Myocyte (in vitro differentiated cells): ENCODE measurements around the gene CBFA2T3. TPM values are rescaled to one million over a fixed set of nuclear protein-coding genes. Genes with fewer than 3 reads are reported as not detected.
A peak's percentile ranks its signal among the peaks of the same experiment; 100 is the strongest.

Experiments used
- DNase-seq: peaks from one replicate; pipeline ENCODE4 v3.0.0-alpha.2; 2012; ENCODE audit warnings: low read depth
- total RNA-seq: library from RNA; depleted of rRNA; stranded (reverse); fragments of >200 nt; gene quantifications from 2 replicates; pipeline ENCODE4 v1.2.3, GENCODE V29; 2014

CBFA2T3 gene
- total RNA-seq, 1 donor from 2014 or later = 0.72 TPM

DNA sequence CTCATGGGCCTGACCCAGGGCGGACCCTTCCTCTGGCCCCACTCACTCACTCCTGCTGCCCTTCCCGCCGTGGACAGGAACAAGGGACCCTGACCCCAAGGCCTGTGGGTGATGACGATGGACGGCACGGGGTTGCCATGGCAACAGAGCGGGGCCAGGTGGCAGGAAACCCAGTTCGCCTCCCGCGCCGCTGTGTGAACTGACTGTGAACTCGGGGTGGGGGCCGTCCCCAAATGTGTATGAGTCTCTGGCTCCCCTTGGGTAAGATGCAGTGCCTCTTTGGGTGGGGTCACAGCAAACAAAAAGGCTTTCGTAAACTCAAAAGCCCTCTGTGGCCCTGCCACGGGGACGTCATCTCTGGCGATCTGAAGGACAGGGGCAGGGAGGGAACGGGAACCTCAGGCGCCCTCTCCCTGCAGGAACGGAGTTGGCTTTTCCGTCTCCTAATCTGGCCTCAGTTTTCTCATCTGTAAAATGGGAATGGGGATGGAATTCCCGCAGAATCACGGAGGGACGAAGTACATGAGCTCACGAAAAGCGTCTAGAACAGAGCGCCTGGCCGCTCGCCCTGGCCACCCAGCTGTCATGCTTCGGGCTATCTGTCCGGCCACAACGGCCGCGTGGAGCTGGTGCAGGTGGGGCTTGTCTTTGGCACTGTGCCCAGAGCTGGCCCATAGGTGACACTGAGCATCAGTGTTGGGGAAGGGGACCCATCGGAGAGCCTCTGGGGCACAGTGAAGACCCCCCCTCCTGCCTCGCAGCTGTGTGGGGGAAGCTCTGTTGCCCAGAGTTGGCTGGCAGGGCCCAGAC, 65.7 kb downstream of the CBFA2T3 start:
- DNase-seq = no peak

DNA sequence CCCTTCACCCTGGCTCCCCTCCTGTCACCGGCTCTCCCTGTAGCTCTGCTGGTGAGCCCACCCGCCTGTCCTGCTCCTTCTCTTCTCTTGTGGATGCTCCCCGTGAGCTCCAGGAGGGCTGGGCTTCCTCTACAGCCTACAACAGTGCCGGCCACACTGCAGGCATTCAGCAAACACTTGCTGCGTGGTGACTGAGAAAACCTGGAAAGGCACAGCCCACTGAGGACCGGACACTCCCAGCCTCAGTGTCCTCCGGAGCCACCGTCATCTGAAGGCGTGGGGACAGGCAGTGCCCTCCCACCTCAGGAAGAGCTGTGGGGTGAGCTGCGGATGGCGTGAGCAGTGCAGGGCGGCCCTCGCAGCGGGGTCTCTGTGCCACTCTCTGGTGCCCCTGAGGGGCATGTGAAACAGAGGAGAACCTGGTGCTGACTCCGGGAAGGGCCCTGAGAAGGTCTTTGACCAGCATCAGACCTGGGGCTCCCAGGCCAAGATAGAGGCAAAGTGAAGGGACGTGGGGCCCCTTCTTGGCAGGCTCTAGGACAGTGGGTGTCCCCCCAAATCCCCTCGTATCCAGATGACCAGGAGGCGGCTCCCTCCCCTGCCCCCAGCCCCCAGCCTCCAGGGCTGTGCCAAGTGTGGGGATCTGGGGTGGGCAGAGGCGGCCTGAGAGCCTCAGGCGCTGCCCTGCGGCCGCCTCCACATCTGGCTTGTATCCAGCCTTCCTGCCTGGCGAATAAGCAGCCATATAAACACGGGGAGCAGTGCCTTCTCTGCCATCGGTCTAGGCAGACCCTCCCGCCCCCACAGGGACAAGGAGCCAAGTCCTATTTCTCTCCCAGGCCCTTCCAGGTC, 66.5 kb downstream of the CBFA2T3 start:
- no peak for DNase-seq

GRCh38 chr16:88909431-88910210, 67.4 kb downstream of the CBFA2T3 start:
- peak; percentile 66 for DNase-seq

DNA sequence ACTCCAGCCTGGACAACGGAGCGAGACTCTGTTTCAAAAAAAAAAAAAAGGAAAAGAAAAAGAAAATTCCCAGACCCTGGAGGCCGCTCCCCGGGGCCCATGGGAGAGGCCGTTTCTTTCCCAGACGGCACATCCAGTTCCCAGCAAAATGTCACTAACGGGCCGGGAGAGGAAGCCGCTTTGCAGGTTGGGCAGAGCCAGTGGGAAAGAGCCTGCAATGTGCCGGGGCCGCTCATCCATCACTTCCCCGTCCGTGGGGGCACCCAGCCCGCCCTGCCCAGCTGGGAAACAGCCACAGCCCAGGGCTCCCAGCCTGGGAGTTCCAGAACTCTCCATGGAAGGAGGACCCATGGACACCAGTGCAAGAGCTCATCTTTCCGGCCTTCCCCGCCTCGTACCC, 68.7 kb downstream of the CBFA2T3 start:
- no peak for DNase-seq

GRCh38 chr16:88907768-88908167, 69.2 kb downstream of the CBFA2T3 start:
- peak; percentile 68 for DNase-seq

DNA sequence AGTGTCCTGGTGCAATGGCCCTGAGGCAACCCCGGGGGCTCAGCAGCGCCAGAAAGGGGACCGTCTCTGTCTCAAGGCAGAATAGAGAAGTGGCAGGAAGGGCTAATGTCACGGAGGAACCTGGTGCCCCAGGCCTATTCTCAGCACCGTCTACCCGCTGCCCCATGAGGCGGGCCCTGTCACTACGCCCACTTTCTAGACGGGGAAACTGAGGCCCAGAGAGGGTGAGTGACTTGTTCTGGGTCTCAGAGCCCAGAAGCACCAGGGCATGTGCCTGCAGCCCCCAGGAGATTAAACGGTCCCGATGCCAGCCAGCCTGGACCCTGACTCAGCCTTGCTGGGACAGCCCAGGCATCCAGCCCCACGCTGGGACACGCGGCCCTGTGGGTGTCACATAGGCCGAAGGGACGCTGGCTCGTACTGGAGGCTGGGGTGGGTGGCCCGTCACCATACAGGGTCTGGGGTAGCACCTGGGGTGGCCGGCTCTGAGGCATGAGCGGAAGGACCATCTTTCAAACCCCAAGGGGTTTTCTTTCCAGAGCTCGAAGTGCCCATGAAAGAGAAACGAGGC, 70.4 kb downstream of the CBFA2T3 start:
- DNase-seq = no peak

DNA sequence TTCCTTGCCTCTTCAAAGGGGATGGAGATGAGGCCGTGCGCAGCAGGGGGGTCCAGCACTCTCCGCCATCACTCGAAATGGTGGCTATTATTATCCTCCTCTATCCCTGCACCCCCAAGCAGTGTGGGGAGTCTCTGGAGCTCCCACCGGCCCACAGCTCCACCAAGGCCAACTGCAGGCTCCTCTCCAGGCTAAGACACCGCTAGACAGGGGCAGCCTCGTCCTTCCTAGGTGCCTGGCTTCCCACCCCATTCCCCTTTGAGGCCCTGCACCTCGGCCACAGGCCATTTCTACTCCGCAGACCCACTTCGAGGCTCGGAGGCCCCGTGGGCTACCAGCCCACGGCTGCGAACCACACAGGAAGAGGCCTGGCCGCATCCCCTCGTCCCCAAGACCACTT, 71.0 kb downstream of the CBFA2T3 start:
- no peak for DNase-seq

DNA sequence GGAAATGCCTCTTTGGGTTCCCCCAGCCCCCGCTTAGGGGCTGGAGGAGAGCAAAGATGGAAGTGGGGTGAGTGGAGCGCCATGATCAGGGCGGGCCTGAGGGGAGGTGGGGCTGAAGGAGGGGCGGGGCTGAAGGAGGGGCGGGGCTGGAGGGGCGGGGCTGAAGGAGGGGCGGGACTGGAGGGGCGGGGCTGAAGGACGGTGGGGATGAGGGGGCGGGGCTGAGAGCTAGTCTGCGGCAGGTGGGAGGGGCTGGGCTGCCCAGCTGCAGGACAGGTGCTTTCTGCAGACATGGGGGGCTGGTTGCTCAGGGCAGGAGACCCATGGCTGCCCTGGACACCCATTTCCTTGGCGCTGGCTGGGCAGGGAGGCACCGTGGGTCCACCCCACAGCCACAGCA, 71.4 kb downstream of the CBFA2T3 start:
- DNase-seq = no peak

DNA sequence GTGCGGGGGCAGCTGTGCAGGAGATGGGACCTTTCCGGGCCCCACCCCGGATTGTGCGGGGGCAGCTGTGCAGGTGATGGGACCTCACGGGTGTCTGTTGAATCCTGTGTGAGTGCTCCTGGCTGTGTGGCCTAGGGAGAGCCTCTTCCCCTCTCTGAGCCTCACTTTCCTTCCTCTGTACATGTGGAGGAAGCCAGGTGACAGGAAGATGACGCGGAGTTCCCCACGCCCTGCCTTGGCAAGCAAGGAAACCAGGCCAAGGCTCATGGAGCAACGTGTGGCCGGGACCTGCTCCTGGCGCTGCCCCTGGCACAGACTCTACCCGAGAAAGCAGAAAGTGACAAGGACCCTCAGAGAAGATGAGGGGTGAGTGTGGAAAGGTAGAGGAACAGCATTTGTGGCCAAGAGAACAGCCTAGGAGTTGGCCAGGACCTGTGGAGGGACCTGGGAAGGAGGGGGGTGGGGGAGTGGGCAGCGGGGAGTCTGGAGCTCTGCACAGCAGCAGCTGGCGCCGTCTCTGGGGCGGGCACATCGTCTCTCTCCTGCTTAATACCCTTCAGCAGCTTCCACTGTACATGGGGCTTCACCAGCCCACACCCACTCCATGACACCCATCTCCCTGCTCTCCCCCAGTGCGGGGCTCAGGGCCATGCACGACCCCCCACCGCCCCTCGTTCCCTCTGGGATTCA, 72.2 kb downstream of the CBFA2T3 start:
- DNase-seq = no peak

- peak; percentile 96 for DNase-seq
These were observed 73.7 kb downstream of the CBFA2T3 start for GRCh38 chr16:88903267-88903666.

GRCh38 chr16:88902744-88903143, 74.3 kb downstream of the CBFA2T3 start:
- DNase-seq = no peak

- DNase-seq = no peak
These were observed 75.2 kb downstream of the CBFA2T3 start for GRCh38 chr16:88901718-88902337.

- no peak for DNase-seq
These were observed 76.3 kb downstream of the CBFA2T3 start for GRCh38 chr16:88900662-88901052.

DNA sequence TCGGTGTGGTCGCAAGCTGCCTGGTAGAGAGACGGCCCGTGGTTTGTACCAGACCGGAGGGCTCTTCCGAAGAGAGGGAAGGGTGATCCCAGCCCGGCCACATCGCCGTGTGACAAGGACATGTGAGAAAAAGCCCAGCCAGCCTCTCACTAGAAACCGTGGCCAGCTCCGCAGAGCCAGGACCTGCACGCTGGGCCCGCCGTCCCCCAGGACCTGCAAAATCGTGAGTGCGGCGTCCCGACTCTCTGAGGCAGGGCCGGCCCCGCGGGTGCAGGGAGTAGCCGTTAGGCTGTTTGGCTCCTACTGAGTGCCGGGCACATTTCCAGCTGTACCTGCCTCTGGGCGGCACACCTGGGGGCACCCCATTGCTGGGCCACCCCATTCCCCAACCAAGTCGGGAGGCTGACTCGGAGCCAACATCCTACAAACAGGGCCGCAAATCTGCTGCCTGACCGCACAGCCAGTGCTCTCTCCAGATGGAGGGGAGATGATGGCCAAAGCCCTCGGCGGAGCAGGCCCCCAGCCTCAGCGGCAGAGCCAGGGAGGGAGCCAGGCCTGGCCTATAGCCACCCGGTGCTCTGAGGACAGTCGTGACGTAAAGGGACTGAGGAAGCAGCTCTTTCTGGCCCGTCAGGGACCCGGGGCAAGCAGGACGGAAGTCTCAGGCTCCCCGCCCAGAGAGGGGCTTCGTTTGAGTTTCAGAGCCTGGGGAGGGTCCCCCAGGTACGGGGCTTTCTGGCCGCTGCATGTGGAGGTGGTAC, 76.9 kb downstream of the CBFA2T3 start:
- no peak for DNase-seq

GRCh38 chr16:88897696-88898425, 79.1 kb downstream of the CBFA2T3 start:
- DNase-seq = no peak

GRCh38 chr16:88896238-88897070, 80.6 kb downstream of the CBFA2T3 start:
- DNase-seq = peak; percentile 72

GRCh38 chr16:88895335-88895734, 81.7 kb downstream of the CBFA2T3 start:
- DNase-seq = no peak
